C4-2B (cell line): ENCODE results near the gene RFC2.
"Not testable (repeated sequence)": the region's sequence is repeated elsewhere in the genome, so short reads cannot be mapped to it uniquely, and the experiment has no call there.

Experiments
- H3K27ac ChIP-seq: fragments of 450-650 bp; 2 replicates; pipeline ENCODE4 v1.5.1; 2017
- ZFX ChIP-seq: fragments of 450-650 bp; IDR thresholded peaks from 2 replicates; pipeline ENCODE4 v1.6.1; 2017
- TF ChIP-seq, protein P1 (sequence below): fragments of 450-650 bp; conservative IDR thresholded peaks from 2 replicates; pipeline ENCODE4 v1.5.1; 2017; ENCODE audit warnings: mild to moderate bottlenecking

RFC2 gene

DNA sequence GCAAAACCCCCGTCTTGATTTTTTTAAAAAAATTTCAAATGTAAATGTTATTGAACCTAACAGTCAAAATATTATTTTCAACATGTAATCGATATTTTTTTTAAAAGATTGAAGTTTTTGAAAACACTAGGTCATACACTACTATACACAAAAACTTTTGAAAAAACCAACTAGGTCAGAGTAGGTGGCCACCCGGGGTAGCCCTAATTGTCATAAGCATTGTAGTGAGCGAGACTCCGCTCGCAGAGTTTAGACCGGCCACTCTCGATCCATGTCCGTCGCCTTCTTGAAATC is 417 bp downstream of the RFC2 start:
- peak overlapping the region; percentile 84 for H3K27ac ChIP-seq
- TF ChIP-seq, protein P1, sequence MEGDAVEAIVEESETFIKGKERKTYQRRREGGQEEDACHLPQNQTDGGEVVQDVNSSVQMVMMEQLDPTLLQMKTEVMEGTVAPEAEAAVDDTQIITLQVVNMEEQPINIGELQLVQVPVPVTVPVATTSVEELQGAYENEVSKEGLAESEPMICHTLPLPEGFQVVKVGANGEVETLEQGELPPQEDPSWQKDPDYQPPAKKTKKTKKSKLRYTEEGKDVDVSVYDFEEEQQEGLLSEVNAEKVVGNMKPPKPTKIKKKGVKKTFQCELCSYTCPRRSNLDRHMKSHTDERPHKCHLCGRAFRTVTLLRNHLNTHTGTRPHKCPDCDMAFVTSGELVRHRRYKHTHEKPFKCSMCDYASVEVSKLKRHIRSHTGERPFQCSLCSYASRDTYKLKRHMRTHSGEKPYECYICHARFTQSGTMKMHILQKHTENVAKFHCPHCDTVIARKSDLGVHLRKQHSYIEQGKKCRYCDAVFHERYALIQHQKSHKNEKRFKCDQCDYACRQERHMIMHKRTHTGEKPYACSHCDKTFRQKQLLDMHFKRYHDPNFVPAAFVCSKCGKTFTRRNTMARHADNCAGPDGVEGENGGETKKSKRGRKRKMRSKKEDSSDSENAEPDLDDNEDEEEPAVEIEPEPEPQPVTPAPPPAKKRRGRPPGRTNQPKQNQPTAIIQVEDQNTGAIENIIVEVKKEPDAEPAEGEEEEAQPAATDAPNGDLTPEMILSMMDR = no peak
- TF ChIP-seq ZFX = no peak

DNA sequence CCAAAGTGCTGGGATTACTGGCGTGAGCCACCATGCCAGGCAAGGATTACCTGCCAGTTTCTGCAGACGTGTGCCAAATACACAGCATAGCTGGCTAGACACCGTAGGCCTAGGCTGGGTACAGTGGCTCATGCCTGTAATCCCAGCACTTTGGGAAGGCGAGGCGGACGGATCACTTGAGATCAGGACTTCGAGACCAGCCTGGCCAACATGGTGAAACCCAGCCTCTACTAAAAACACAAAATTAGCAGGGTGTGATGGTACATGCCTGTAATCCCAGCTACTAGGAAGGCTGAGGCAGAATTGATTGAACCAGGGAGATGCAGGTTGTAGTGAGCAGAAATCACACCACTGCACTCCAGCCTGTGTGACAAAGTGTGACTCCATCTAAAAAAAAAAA is 868 bp downstream of the RFC2 start:
- TF ChIP-seq, protein P1 = no peak
- peak overlapping the region; percentile 84 for H3K27ac ChIP-seq

DNA sequence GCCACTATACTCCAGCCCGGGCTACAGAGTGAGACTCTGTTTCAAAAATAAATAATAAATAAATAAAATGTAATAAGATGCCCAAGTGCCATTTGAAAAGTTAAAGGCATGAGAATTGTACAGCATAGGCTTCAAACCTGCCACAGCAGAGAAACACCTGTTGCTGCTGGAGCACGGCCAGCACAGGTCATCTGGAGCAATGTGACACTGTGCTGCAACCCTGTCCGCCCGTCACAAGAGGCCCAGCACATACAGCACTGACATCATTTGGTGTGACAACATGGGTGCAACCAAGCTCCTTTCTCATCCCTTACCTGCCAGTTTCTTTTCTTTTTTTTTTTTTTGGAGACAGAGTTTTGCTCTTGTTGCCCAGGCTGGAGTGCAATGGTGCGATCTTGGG is 1.3 kb downstream of the RFC2 start:
- peak overlapping the region; percentile 84 for H3K27ac ChIP-seq
- TF ChIP-seq ZFX = no peak
- TF ChIP-seq, protein P1 = no peak

DNA sequence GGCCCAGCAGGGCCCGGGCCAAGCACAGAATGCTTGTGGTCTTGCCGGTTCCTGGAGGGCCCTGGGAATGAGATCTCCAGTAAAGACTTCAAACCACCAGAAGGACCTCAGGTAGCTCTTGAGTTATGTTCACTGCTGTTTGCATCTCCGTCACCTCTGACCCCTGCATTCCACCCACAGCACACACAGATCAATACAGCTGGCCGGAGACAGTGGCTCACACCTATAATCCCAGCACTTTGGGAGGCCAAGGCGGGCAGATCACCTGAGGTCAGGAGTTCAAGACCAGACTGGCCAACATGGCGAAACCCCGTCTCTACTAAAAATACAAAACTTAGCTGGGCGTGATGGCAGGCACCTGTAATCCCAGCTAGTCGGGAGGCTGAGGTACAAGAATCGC is 5.1 kb downstream of the RFC2 start:
- not testable (repeated sequence) for H3K27ac ChIP-seq

DNA sequence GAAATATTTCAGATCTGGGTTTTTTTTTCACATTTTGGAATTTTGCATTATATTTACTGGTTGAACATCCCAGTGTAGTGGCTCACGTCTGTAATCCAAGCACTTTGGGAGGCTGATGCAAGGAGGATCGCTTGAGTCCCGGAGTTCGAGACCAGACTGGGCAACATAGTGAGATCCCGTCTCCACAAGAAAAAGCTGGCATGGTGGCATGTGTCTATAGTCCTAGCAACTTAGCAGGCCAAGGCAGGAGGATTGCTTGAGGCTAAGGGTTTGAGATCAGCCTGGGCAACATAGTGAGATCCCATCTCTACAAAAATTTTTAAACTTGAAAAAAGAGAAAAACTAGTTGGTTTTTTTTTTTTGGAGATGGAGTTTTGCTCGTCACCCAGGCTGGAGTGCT is 6.0 kb downstream of the RFC2 start:
- no peak overlapping the region for H3K27ac ChIP-seq
- TF ChIP-seq, protein P1 = no peak
- no peak for TF ChIP-seq ZFX

DNA sequence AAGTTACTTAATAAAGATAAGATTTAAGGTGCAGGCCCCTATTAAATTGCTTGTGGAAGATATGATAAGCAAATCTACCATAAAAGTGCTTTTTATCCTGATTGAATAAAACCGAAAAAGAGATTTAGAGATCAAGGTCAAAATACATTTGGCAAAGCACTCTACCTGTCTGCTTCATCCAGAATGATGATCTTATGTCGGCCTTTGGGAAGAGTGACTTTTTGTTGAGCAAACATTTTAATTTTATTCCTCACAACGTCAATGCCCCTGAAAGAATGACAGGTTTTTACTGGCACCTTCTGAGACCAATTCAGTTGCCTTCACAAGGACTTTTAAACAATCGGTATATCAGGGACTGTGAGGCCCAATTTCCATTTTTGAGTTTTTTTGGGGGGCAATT is 7.7 kb downstream of the RFC2 start:
- TF ChIP-seq, protein P1 = no peak
- TF ChIP-seq ZFX = no peak
- H3K27ac ChIP-seq = no peak overlapping the region

DNA sequence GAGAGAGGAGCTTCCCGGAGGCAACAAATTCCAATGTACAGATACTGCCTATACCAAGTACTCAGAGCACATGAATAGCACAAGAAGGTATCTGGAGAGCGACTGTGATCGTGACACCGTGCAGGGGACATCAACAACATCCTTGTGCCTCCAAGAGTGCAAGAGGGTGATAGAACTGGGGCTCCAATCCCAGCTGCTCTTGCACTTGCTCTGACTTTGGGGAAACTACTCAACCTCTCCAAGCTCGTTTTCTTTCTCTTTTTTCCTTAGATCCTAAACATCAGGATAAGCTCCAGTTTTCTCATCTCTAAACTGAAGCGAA is 12.1 kb downstream of the RFC2 start:
- no peak overlapping the region for H3K27ac ChIP-seq
- TF ChIP-seq, protein P1 = no peak
- TF ChIP-seq ZFX = no peak

DNA sequence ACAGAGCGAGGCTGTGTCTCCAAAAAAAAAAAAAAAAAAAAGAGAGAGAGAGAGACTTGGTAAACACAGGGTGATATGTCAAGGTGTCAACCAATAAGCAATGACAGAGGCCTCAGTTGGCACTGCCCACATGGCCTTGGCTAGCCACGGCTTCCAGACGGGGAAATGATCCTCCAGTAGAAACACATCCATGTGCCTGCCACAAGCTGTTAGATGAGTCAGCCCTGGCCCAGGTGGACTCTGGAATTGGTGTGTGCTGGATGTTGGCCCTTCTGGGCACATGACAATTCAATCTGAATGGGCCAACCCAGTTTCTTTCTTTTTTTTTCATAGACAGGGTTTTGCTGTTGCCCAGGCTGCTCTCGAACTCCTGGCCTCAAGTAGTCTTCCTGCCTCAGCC is 13.7 kb downstream of the RFC2 start:
- H3K27ac ChIP-seq = no peak overlapping the region
- TF ChIP-seq, protein P1 = no peak
- TF ChIP-seq ZFX = no peak
